GM21390 (cell line): ENCODE results near the gene KLRG1.

ENCODE experiments used
- ATAC-seq: cut with Tn5 transposase; IDR thresholded peaks from one replicate; pipeline ENCODE4 v1.9.1; 2021; ENCODE audit not compliant: unreplicated experiment

Gene KLRG1

DNA sequence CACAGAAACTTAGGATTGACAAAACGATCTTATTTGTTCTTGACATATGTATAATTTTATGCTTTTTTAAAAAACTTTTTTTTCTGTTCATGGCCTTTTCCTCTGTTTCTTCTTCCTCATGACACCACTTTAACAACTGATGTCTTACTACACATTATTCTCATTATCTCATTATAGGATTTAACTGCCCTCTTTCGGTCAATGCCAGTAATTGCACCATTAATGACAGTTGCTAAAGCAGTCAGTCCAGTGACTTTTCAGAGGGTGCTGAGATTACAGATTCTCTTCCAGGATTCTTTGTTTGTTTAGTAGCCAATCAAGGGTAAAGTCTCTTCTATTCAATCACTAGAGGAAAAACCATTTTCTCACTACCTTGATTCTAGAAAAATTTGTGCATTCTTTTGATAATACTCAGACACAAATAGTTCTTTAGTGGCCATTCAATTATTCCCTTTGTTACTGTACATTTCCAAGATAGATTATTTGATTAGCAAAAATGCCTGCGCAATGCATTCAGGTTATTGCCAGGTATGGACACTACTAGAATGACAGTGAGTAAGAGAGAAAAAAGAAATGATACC lies 50.1 kb downstream of the KLRG1 start:
- ATAC-seq, result peak; percentile 53

- ATAC-seq, result no peak
Measured at GRCh38 chr12:9040484-9041186, 51.3 kb downstream of the KLRG1 start.

DNA sequence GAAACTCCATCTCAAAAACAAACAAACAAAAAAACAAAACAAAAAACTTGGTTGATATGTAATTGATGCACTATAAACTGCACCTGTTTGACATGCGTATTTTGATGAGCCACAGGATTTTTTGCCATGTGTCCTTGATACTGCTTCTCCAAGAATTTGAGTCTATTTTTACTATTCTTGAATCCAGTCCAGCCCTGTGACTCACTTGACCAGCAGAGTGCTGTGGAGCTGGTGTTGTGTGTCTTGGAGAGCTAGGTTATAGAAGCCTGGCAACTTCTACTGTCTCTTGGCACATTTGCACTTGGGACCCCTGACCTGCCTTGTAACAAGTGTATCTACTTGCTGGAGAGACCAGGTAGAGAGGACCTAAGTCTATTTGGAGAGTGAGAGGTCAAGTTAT lies 52.0 kb downstream of the KLRG1 start:
- no peak for ATAC-seq

DNA sequence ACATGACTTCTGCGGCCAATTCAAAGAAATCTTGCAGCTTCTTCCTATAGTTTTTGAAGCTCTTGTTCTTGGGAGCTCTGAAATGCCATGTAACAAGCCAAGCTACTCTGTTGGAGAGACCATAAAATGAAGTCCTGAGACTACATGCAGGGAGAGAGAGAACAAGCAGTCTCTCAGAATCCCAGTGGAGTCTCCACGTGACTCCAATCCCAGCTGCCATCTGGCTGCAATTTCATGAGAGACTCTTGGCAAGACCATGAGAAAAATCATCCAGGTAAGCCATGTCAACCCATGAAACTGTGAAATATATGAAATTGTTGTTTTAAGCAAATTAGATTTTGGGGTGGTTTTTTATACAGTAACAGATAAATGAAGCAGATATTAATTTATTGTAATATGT lies 54.4 kb downstream of the KLRG1 start:
- ATAC-seq, result no peak

- ATAC-seq, result no peak
Measured at GRCh38 chr12:9047105-9047504, 57.8 kb downstream of the KLRG1 start.

DNA sequence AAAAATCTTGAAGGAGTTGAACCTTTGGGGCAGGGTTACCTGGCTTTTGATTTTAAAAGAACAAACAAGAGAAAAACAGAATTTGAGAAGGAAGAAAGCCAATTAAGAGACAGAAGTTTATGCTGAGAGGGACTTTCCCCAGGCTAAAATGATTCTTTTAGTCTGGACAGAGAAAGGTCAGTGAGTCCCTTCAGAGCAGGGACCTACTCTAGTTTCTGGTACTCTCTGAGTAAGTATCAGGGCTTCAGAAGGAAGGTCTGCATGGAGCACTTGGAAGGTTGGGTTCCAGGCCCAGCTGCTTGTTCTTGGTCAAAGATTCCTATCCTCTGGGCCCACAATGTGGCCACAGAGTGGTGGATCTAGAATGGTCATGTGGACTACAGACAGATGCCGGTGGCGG lies 59.6 kb downstream of the KLRG1 start:
- no peak for ATAC-seq

DNA sequence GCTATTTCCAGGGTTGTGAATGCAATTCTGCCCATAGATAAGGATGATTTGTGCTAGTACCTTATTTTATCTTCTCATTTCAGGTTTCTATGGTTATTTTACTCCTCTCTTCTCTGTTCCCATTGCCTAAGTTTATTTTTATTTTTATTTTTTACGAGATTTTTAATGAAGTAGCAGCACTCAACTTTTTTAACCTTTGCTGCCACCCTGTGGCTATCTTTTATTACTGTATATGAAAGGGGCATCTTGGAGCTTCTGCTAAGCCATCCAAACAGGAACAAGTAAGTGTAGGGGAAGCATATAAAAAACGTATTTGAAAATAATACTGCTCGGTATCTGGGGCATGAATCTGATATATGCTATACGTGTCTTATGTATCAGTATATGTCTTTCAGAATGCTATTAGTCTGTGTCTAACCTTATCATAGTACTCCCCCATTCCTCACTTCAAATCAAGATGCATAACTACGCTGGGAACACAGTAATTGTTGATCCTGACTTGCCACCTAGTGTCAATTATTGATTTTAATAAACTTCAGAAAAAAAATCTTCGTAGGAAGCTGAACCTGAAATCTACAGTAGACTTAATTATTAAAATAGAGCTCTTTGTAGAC lies 60.3 kb downstream of the KLRG1 start:
- no peak for ATAC-seq

- ATAC-seq, result no peak
Measured at GRCh38 chr12:9050521-9051157, 61.3 kb downstream of the KLRG1 start.

DNA sequence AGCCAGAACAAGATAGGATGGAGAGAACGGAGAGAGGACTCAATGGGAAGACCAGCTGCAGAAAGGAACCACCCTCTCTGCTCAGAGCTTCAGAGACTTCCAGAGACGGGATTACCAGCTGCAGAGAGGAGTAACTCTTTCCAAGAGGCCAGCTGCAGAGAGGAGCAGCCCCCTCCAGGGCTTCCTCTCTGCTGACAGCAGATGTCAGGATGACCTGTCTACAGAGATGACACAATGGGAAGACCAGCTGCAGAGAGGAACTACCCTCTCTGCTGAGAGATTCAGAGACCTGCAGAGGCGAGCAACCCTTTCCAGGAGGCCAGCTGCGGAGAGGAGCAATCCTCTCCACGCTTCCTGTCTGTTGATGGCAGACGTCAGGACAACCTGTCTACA lies 61.8 kb downstream of the KLRG1 start:
- ATAC-seq, result no peak

- ATAC-seq, result no peak
Measured at GRCh38 chr12:9052610-9053009, 63.3 kb downstream of the KLRG1 start.
